ENCODE measurements around the gene MAML2. TPM values are rescaled to one million over a fixed set of nuclear protein-coding genes. Genes with fewer than 3 reads are reported as not detected.

The MAML2 gene
- total and polyA plus RNA-seq, 2 experiments from 2014 or later = 2.0 to 7.1 TPM

DNA sequence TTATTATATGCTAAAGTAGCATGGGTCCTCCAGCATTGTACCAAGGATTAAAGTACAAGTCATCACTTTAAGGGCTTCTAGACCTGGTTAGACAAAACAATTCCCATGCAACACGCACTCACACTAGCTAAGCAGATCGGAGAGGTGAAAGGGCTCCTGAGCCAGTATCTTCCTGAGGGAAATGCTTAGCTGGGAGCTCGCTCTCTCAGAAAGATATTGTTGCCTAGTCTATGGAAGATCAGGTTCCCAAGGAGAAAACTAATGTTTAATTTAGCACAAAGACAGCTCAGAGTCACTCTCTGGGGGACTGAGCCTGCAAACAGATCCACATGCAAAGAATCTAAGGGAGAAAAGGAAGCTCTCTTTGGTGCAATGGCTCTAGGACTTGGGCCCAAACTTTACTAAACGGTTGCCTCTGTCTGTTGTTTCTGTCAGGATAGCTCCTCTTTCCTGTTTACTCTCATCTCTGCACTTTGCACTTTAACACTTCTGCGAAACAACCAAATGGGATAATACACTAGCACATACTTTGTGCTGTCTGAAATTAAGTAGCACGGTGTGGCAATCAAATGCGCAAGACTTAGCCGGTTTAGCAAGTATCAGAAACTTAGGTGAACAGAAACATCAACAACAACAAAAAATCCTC, 10.7 kb downstream of the MAML2 start:
- Histone ChIP-seq H3K27ac (ENCODE audit: low read depth) (peak overlapping the region; percentile 26), H3F3A (replicated peaks; ENCODE audit: low read depth) (0 out of 2 replicates have a peak, but pooled peaks cover 5% of the 10 kb centered on the region), H3K4me2 (peak overlapping the region; percentile 0), H4K20me1 (replicated peaks; ENCODE audit: insufficient read depth) (no peaks in the 10 kb centered on the region), H3K4me1 (ENCODE audit: insufficient read depth) (peaks cover 80% of the 10 kb centered on the region), H3K36me3 (ENCODE audit: insufficient read depth) (no peaks in the 10 kb centered on the region), H3K4me3 (no peak overlapping the region; the same call in 1 of the 2 replicates), H2AFZ (peak overlapping the region; percentile 30; the same call in 1 of the 2 replicates), H3K27me3 (ENCODE audit: insufficient read depth) (no peaks in the 10 kb centered on the region), H3K9me2 (ENCODE audit: insufficient read depth) (peaks cover 4% of the 10 kb centered on the region; the same call in 1 of the 2 replicates), H3K79me2 (replicated peaks; ENCODE audit: insufficient read depth) (peaks cover 60% of the 10 kb centered on the region)
- H3K9me3 Mint-ChIP-seq = no peaks in the 10 kb centered on the region
- ATAC-seq (peak; percentile 48), DNase-seq (ENCODE audit: low spot score) (peak; percentile 25)
- H3K4me1 Mint-ChIP-seq = peaks cover 69% of the 10 kb centered on the region
- H3K27ac Mint-ChIP-seq = peak overlapping the region; percentile 79
- TF ChIP-seq EZH2phosphoT487 (IDR thresholded peaks at IDR 0.05; ENCODE audit: unreplicated experiment) = no peak
- no peak for TF ChIP-seq JUNB (IDR thresholded peaks at IDR 0.05; ENCODE audit: unreplicated experiment)
- TF ChIP-seq, protein P1, sequence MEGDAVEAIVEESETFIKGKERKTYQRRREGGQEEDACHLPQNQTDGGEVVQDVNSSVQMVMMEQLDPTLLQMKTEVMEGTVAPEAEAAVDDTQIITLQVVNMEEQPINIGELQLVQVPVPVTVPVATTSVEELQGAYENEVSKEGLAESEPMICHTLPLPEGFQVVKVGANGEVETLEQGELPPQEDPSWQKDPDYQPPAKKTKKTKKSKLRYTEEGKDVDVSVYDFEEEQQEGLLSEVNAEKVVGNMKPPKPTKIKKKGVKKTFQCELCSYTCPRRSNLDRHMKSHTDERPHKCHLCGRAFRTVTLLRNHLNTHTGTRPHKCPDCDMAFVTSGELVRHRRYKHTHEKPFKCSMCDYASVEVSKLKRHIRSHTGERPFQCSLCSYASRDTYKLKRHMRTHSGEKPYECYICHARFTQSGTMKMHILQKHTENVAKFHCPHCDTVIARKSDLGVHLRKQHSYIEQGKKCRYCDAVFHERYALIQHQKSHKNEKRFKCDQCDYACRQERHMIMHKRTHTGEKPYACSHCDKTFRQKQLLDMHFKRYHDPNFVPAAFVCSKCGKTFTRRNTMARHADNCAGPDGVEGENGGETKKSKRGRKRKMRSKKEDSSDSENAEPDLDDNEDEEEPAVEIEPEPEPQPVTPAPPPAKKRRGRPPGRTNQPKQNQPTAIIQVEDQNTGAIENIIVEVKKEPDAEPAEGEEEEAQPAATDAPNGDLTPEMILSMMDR (conservative IDR thresholded peaks at IDR 0.05; ENCODE audit: low read depth in 2 of 2) = no peak
- TF ChIP-seq REST (IDR thresholded peaks at IDR 0.05; ENCODE audit: unreplicated experiment) = no peak
- no peak for TF ChIP-seq CREB1 (CRISPR knock-in tag; IDR thresholded peaks at IDR 0.05; ENCODE audit: low read depth)
- no peak for TF ChIP-seq ZNF462 (CRISPR knock-in tag; IDR thresholded peaks at IDR 0.05)
- TF ChIP-seq NANOG (IDR thresholded peaks at IDR 0.05; ENCODE audit: borderline replicate concordance) = no peak
- no peak for TF ChIP-seq POLR2AphosphoS5 (IDR thresholded peaks at IDR 0.05; ENCODE audit: low read depth)
- no peak for TF ChIP-seq ZNF114 (CRISPR knock-in tag; IDR thresholded peaks at IDR 0.05)
- no peak for TF ChIP-seq STAT1 (IDR thresholded peaks at IDR 0.05; ENCODE audit: unreplicated experiment)
- TF ChIP-seq EZH2 (IDR thresholded peaks at IDR 0.05; ENCODE audit: low read depth, unreplicated experiment) = no peak
- TF ChIP-seq, protein P2, sequence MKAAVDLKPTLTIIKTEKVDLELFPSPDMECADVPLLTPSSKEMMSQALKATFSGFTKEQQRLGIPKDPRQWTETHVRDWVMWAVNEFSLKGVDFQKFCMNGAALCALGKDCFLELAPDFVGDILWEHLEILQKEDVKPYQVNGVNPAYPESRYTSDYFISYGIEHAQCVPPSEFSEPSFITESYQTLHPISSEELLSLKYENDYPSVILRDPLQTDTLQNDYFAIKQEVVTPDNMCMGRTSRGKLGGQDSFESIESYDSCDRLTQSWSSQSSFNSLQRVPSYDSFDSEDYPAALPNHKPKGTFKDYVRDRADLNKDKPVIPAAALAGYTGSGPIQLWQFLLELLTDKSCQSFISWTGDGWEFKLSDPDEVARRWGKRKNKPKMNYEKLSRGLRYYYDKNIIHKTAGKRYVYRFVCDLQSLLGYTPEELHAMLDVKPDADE (IDR thresholded peaks at IDR 0.05) = no peak
- H3K27me3 Mint-ChIP-seq (ENCODE audit: insufficient read depth, low read depth, poor library complexity) = no peaks in the 10 kb centered on the region
- H3K36me3 Mint-ChIP-seq (ENCODE audit: low read depth) = no peaks in the 10 kb centered on the region
- peak overlapping the region; percentile 2; the same call in 1 of the 3 replicates for H3K4me3 Mint-ChIP-seq

Measured in GM23338 (cell line).